HG03565 (cell line): ENCODE results near the gene PCK1.

Experiments
- ATAC-seq: cut with Tn5 transposase; IDR thresholded peaks from one replicate; pipeline ENCODE4 v1.9.1; 2021; ENCODE audit warnings: mild to moderate bottlenecking, moderate library complexity; ENCODE audit not compliant: unreplicated experiment

The PCK1 gene

DNA sequence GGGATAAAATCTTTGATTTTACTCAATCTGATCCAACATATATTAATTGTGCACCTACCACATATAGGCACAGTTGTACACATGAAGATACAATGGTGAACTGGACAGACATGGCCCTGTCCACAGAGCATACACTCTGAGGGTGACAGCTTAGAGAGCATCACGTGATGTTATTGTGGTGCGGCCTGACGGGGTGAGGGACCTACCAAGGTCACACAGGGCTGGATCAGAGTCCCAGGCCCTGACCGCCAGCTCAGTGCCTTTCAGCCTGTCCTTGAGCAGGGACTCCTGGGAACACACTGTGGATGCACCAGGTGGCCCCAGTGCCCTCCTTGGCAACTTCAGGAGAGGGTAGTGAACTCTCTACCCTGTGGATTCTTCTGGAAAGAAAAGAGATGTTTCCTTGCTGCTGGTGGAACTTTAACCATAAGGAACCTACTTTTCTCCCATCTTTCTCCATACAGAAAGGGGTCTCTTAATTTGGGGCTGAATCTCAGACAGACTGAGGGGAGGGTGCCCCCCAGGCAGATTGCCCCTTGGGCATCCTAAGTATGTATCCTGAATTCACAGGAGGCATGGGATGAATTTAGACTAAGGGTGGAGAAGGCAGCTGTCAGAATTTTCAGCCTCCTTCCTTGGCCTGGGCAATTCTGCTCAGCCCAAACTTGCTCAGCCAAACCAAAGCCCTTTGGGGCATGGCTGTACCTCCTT lies 26.5 kb downstream of the PCK1 start:
- no peak for ATAC-seq

DNA sequence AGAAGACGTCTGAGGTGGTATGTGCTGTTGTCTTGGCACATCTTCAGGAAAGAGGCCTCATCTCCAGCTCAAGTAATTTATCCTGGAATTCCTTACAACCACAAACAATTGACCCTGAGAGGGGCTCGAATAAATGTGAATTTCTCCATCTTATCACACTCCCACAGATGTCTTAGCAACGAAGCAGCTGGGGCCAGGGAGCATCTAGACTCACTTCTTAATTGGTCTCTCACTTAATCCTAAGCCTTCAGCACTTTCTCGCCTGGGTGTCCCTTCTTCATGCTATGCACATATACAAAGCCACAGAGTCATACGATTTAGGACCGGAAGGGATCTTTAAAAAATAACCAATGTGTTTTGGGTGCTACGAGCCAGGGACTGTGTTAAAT lies 27.1 kb downstream of the PCK1 start:
- ATAC-seq = no peak

DNA sequence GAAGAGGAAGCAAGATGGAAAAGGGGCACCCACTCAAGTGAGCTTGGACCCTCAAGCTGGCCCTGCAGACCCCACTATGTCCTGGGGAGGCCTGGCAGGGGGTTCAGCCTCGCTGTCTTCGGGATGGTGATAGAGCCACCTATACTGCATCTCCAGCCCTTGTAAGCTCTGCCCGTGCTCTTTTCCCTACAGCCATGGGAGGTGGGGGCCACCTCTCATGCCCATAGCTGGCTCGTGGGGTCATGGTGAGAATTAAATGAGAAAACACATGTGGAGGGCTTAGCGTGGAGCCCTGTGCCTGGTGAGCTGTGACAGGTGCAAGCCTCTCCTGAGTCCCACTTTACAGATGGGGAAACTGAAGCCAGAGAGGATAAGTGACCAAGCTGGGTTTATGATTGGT lies 27.7 kb downstream of the PCK1 start:
- no peak for ATAC-seq

DNA sequence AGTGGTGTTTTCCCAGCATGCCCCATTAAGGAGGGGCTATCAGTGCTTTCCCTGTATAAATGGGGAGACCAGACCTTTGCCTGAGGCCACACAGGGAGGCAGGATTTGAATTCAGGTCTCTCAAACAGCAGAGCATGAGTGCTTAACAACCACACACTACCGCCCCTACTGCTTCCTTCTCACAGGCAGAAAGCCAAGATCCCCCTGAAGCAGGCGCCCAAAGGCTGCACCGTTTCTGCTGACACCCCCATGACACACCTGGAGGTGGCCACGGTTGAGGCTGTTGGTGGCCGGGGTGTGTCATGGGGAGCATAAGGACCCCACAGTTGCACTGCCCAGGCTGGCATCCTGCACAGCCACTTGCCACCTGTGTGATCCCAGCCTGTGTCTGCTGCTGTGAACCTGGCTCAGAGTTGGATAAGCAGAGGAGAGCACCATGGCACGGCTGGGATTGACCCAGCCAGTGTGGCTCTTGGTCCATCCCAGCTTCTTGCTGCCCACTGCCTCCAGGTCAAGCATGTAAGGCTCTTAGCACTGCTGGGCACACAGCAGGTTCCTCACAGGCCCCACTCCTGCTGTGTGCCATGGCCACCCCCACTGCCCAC lies 28.3 kb downstream of the PCK1 start:
- ATAC-seq = no peak

DNA sequence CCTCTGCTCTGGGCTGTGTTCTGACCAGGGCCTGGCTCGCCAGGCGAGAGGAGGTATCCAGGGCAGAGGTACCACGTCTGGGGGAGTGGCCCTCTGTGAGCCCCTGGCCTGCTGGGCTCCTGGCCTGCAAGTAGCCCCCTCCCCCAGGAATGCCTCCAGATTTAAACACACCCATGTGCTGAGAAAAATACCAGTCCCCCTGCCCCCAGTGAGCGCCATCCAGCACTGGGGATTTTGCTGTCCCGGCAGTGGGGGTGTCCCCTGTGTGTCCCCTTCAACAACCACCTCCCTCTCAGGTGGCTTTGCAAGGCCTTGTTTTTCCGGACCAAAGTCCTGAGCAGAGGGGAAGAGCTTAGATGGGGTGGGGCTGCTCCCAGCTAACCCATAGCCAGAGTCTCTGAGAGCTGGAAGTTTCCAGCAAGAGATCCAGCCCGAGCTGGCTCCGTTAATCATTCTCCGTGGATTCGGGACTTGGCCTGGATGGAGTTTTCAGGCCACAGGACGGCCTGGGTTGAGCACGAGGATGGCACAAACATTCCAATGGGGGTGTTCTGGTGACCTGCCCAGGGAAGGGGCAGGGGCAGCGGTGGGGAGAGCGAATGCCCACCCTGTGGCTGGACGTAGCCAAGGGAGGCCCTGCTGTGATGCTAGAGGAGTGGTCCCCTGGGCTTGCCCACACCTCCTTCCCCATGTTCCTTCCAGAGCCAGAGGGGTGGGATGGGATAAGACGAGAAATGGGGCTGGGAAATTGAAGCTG lies 29.0 kb downstream of the PCK1 start:
- no peak for ATAC-seq

DNA sequence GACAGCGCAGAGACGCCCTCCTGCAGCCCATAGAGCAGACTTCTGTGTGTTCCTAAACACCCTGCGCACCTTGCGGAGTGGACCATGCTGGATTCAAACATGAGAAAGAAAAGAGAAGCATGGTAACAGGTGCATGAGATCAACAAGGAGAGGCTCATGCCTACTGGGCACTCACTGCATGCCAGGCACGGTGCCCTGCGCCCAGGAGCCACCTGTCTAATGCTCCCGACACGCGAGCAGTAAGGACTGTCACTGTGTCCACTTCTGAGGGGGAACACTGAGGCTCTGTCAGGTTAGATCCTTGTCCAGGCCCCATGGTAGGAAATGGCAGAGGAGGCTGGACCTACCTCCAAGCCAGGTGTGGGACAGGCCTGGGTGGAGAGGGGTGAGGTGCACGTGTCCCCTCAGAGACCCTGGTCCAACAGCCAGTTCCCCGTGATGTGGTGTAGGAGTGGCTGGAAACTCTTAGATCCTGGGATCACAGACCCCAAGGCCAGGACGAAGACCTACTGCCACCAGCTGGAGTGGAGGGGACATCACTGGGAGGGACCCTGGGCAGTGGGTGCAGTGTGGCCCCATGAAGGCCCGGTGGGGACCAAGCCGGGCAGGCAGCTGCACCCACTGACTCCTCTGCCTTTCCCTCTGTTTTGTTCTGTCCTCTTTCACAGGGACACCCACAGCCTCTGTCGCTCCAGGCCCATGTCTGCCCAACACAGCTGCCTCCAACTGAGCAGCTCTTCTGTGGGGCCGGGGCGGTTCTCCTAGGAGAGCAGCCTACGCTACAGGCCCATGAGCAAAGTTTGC lies 29.8 kb downstream of the PCK1 start:
- no peak for ATAC-seq

DNA sequence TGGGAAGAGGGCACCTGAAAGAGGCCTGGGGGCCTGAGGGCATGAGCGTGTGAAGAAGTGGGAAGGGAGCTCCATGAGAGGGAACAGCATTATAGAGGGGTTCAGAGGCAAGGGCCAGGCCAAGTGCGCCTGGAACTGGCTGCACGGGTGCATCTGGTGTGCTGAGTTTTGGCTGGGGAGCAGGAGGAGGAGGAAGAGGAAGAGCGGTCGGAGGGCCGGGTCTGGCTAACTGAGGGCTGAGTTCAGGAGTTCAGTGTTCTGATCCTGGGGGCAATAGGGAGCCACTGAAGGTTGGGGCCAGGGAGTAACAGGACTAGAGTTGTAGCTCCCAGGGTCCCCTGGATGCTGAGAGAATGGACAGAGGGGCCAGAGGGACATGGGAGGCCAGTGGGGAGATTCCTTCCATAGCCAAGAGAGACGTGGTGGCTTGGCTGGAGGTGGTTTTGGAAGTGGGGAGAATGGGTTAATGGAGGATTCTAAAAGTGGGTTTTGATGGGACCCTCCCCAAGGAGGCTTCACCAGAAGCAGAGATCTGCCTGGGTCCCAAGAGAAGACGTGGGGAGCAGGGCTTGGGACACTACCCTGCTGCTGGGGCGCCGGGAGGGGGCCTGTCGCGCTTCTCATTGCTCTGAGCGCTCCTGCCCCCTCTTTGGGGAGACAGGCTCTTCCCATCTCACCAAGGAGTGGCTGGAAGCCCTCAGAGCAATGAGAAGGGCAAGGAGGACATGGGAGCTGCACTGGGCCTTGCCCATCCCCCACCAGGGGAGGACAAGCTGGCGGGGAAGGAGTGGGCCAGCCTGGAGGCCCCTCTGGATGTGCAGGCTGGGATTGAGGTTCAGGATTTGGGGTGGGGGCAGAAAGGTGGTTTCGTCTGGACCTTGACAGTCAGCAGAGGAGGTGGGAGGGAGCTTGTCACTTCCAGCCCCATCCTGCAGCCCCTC lies 30.6 kb downstream of the PCK1 start:
- no peak for ATAC-seq

DNA sequence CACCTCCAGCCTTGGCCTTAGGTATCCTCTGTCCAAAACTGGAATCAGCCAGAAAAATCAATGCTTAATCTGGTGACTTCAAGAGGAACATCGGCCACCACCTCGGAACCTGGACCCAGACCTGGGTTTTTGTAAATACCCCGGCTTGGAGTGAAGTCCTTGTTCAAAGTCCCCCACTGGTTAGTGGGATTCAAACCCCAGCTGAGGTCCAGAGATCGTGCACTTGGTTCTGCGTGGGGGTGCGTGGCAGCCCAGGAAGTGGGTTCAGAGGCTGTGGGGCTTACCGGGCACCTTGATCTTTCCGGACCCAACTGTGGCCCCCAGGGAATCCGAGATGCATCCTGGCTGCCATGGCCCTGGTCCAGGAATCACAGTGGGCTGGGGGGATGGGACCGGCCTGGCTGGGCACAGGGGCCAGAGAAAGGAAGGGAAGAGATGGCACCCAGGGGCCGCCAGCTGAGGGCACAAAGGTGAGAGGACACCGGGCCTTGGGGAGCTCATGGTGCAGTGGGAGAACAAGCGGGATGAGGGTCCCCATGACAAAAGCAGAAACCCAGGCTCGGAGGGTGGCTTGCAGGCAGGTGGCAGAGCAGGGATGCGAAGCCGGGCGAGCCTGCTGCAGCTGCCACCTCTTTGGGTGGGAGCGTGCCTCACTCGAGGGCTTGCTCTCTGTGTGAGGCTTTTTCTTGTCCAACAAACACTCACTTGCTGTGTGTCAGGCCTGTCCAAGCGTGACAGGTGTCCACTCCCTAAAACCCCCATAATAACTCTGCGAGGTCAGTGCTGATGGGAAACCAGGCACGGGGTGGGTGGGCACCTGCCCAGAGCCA lies 31.6 kb downstream of the PCK1 start:
- ATAC-seq = no peak

DNA sequence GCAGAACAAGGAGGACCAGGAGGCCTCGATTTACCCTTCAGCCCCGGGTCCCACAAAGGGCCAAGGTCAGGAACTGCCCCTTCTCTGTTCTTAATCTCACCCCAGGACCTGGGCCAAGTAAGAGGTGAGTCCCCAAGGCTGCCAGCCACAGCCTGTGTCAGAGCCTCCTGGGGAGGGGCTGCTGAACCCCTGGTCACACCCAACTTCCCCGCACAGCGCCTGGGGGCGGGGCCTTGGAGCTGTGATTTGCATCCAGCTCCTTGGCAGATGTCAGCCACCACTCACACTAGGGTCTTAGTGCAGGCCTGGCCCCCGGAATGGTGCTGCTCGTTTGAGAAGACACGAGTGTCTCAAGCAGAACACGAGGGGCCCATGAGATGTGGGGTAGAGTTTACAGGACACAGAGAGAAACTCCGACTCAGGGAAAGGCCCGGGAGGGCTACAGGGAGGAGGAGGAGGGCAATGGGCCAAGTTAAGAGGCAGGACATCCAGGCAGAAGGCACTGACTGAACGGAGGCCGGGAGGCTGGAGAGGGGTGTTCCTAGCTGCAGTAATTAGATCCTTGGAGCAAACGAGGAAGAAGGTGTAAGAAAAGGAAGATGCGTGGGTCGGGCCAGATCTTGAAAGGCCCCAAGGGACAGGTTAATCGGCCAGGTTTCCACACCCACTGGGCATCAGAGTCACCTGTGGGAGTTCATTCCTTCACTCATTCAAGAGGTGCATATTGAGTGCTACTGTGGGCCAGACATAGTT lies 32.4 kb downstream of the PCK1 start:
- ATAC-seq = no peak

DNA sequence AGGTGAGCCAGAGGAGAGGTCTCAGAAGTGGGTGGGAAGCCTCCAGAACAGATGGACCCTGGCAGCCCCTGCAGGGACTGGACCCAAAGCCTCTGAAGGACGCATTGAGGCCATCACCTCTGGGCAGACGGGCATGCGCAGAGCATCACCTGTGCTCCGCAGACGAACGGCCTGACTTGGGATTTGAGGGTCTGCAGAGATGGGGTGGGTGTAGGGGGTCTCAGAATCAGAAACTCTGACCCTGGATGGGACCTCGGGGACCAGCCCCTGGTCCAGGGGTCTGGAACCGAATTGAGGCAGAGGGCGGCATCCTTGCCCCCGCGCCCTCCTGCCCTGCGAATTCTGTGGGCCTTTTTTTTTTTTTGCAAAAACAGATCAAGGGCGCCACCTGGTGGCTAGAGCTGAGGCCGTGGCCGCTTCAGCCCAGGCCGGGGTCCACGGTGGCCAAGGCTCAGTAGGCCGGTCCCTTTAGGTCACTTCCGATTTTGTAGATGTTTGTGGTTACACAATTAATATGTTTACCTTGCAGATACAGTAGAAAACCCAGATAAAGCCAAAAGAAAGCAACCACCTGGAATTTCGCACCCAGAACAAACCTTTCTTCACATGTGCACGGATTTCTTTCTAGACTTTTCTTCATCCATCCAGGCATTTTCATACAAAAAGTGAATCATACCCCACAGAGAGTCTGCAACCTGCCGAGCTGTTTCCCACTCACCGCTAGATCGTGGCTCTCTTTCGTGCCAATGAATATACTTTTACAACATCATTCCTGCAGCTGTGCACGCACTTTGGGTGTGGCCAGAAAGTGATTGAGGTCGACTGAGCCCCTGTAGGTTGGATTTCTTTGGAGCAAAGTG lies 33.4 kb downstream of the PCK1 start:
- ATAC-seq = no peak

DNA sequence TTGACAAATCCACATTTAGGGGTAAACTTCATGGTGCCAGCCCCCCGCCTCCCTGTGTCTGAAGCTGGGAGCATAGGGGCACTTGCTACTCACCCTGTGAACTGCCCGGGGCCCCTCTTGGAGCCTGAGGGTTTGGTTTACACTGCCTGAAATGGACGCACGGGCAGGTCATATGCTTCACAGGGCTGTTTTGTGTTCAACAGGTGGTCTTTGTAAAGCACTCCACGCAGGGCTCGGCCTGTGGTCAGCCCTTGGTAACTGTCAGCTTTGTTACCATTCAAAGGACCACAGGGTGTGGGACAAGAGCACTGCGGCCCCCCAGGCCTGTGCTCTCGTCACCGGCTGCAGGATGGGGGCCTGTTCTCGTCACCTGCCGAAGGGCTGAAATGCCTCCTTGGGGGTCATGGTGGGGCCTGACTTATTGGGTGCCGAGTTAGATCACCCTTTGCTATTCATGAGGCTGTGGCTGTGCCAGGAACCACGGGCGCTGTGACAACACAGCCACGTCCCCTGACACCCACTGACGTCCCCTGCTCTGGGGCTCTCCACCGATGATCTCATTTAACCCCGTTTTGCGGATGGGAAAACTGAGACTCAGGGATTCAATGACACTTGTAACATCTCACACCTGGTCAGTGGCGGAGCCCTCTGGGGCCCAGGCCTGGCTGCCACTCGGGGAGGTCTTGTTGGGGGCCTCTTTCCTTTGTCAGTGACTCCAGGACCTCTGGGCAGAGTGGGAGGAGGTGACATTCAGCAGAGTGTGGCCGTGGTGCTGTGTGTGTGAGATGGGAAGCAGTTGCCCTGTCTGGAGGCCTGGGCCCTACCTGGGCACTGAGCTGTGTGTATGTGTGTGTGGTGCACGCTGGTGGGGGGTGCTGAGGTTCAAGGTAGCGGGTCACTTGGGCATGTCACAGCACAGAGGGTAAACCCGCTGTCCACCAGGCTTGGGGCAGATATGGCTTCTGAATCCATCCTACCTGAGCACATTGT lies 34.4 kb downstream of the PCK1 start:
- ATAC-seq = no peak

DNA sequence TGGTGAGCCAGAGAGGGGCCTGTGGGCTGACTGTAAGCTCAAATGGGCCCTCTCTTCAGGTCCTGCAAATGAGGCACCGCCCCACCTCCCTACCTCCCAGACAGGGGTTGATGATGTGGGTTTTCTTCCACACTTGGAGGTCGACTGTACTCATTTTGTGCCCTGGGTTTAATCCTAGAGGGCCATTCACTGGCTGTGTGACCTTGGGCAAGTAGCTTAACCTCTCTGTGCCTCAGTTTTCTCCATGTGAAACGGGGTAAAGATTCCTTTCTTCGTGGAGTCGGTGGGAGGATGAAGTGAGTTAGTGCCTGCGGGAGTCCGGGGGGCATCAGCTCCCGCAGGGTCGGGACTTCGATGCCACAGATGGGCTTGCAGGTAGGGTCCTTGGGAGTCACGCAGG lies 35.4 kb downstream of the PCK1 start:
- no peak for ATAC-seq

DNA sequence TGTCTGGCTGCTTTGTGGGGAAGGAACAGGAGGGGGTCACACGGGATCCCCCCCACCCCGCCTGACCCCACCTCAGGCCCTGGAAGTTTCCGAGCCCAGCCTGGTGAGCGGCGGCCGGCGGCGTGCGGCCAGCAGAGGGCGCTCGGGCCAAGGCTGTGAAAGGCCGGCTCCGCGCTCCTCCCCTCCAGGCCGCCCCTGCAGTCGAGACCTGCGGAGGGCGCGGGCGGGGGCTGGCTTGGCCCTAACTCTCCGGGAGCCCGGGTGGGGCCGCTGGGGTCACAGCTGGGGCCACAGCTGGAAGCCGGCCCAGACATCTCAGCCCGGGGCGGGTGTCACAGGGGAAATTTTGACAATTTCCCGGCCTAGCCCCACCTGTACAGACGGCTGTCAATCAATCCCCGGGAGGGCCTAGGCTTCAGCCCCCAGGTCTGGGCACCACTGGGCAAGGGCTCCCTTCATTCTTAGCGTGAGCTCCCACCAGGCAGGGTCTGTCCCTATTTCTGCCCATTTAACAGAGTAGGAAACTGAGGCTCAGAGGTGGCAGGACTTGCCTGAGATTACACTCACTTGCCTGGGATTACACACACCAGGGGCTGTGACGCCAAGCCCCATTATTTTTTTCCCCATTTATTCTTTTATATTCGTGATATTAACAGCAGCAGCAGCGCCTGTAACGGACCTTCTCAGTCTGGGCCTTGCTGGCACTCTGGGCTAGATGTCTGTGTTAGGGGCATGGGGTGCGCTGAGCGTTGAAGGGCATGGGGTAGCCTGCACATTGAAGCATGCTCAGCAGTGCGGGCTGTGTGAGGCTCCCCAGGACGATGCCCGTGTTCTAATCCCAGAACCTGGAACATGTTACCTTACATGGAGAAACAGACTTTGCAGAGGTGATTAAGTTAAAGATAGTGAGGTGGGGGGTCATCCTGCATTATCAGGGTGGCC lies 36.4 kb downstream of the PCK1 start:
- no peak for ATAC-seq

DNA sequence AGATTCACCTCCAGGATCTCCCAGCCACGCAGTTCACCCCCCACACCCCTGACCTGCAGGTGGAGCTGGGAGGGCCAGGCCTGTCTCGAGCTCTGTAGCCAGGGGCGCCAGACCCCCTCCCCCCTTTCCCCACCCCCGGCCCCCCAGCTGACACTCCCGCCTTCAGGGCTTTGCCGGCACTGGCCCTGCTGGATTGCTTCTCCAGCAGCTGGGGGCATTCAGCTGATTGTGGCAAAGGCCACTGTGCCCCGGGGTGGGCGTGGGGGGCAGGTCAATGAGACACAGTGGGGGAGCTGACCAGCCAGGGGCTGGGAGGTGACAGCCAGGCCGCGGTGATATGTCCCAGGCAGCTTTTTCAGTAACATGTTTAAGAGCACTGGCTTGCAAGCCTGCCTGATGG lies 37.1 kb downstream of the PCK1 start:
- no peak for ATAC-seq

DNA sequence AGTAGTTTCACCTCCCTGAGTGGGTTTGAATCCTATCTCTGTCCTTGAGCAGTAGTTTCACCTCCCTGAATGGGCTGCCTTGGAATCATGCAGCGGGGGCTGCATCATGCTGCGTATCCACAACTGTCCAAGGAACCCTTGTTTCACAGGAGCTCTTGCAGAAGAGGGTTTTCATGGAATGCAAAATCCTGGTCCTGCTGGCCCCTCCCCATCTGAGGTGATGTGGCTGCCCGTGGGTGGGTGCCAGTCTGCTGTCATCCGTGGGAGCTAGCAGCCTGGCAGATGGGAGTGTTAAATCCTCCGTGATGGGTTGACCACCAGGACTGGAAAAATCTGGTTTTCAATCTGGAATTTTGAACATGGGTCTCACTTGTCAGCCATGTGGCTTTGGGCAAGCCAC lies 37.6 kb downstream of the PCK1 start:
- ATAC-seq = no peak
